Activated naive CD4-positive, alpha-beta T cell treated with anti-CD3 and anti-CD28 coated beads, Interleukin-2, amount 50 U/mL, for 16 hours (primary cell): ENCODE data around the gene RNF113B.

Experiments
- DNase-seq: peaks from one replicate; pipeline ENCODE4 v3.0.0-alpha.2; 2020

Gene RNF113B

GRCh38 chr13:98134901-98135300 lies 42.2 kb downstream of the RNF113B start:
- no peak for DNase-seq

DNA sequence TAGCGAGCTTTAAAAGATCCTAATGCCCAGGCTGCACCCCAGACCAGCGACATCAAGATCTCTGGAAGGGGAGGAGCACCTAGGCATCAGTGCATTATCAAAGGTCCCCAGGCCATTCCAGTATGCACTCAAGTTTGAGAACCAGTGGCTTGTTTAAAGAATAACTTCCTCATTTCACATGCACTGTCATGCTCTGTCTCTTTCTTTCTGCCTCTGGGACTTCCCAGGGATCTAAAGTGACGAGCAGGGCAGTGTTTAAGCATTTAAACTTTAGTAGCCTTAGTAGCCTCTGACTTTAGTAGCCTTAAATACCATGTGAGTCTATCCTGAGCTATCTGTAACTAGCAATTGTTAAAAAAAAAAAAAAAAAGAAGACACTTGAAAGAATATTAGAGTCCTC lies 43.1 kb downstream of the RNF113B start:
- DNase-seq = no peak

DNA sequence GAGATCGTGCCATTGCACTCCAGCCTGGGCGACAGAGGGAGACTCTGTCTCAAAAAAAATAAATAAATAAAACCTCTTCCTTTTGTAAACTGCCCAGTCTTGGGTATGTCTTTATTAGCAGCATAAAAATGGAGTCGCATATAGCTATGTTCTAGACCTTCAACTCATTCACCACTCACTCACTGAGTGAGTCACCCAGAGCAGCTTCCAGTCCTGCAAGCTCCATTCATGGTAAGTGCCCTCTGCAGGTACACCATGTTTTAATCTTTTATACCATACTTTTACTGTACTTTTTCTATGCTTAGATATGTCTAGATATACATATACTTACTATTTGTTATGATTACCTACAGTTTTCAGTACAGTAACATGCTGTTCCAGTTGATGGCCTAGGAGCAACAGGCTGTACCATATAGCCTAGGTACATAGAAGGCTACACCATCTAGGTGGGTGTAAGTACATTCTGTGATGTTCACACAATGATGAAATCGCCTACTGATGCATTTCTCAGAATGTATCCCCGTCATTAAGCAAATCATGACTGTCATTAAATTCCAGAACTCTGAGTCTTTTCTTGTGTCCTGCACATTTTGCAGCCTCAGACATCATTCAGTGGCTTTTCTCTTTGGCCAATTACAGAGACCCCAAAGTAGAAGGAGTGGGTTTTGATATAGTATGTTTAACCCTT lies 47.9 kb downstream of the RNF113B start:
- DNase-seq = no peak
